Activated CD8-positive, alpha-beta memory T cell treated with anti-CD3 and anti-CD28 coated beads for 24 hours (primary cell): ENCODE measurements around the gene MBD6.

Source experiments
- DNase-seq: peaks from one replicate; pipeline ENCODE4 v3.0.0-alpha.2; 2020

Gene MBD6

GRCh38 chr12:57522011-57522886 is at the start of gene MBD6:
MBD6 (plus strand) TSS chr12:57522824; CDS start chr12:57524304, 1,480 bp downstream.
- peak; percentile 95 for DNase-seq

GRCh38 chr12:57473392-57473791 is 49.2 kb upstream of the MBD6 start:
- no peak for DNase-seq

- DNase-seq: no peak
These were observed 48.7 kb upstream of the MBD6 start for GRCh38 chr12:57473886-57474285.

- DNase-seq: no peak
These were observed 48.2 kb upstream of the MBD6 start for GRCh38 chr12:57474430-57474829.

- DNase-seq: no peak
These were observed 47.8 kb upstream of the MBD6 start for GRCh38 chr12:57474862-57475261.

- no peak for DNase-seq
These were observed 47.1 kb upstream of the MBD6 start for GRCh38 chr12:57475271-57476161.

- peak; percentile 90 for DNase-seq
These were observed 46.2 kb upstream of the MBD6 start for GRCh38 chr12:57476162-57476992.

- peak; percentile 69 for DNase-seq
These were observed 45.5 kb upstream of the MBD6 start for GRCh38 chr12:57476993-57477709.

GRCh38 chr12:57477710-57478681 is 44.6 kb upstream of the MBD6 start:
- DNase-seq: peak; percentile 80

GRCh38 chr12:57479043-57479375 is 43.6 kb upstream of the MBD6 start:
- DNase-seq: no peak

- DNase-seq: peak; percentile 82
These were observed 43.1 kb upstream of the MBD6 start, which contains the start of gene ARHGAP9 for GRCh38 chr12:57479376-57480115. ARHGAP9 (minus strand) TSS chr12:57479866; CDS start chr12:57479406, 460 bp downstream.

GRCh38 chr12:57481671-57482070 is 41.0 kb upstream of the MBD6 start:
- no peak for DNase-seq

- DNase-seq: no peak
These were observed 39.2 kb upstream of the MBD6 start for GRCh38 chr12:57483466-57483865.

GRCh38 chr12:57485695-57486094 is 36.9 kb upstream of the MBD6 start:
- no peak for DNase-seq

GRCh38 chr12:57487055-57487596 is 35.5 kb upstream of the MBD6 start:
- no peak for DNase-seq

GRCh38 chr12:57487597-57488401 is 34.8 kb upstream of the MBD6 start, which contains the start of gene MARS1:
MARS1 (plus strand) TSS chr12:57488068; CDS start chr12:57488091, 23 bp downstream.
- DNase-seq: peak; percentile 93

GRCh38 chr12:57488402-57489156 is 34.0 kb upstream of the MBD6 start:
- no peak for DNase-seq

GRCh38 chr12:57489157-57489641 is 33.4 kb upstream of the MBD6 start:
- no peak for DNase-seq
